ENCODE data around the gene ETS1. TPM values are rescaled to one million over a fixed set of nuclear protein-coding genes. Genes with fewer than 3 reads are reported as not detected.

Gene ETS1
- total RNA-seq, 1 donor from 2014 or later: 3.0 TPM

DNA sequence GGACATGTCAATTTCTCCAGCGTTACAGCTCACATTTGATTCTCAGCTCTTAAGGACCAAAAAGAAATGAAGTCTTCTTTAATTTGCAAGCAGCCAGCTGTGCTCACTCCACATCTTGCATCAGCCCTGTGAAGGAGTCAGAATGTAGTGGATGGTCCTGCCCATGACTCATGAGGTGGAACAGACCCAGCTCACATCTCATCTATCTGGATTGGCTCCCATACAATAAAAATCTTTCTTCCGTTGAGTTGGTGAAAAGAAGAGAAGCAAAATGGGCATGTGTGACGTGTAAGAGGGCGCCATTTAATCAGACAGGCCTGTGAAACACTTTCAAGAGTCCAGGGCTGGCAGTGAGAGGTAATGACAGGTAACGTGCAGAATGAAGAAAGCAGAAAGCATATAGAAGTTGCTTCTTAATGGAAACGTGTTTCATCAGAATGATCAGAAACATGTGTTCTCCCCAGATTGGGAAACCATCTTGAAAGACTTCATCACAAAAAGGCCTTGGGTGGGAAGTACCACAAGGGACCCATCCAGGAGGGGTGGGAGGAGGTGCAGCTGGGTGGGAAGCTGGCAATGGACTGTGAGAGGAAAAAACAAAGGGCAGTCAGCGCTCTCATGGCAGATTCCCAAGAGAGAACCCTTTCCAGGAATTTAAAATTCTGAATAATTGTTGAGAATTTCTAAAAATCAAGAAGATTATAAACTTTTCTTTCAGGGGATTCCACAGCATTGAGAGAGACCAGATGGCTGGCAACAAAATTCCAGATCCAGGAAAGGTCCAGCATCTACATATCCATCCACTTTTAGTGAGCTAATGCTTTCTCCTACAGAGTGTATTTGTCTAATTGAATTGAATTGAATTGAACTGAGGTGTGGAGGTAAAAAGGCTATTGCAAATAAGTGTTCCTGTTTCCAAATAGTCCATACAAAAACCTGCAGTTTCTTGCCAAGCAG is 57.0 kb downstream of the ETS1 start:
- Mint-ChIP-seq H3K4me3 (ENCODE audit: low read depth) (no peak overlapping the region), H3K4me1 (ENCODE audit: low read depth) (peaks cover 11% of the 10 kb centered on the region), H3K9me3 (ENCODE audit: low read depth) (no peaks in the 10 kb centered on the region), H3K27me3 (peaks cover 71% of the 10 kb centered on the region), H3K36me3 (ENCODE audit: insufficient read depth) (no peaks in the 10 kb centered on the region), H3K27ac (no peak overlapping the region)
- DNase-seq (ENCODE audit: low spot score, unreplicated experiment): no peak
- TF ChIP-seq, protein P1, sequence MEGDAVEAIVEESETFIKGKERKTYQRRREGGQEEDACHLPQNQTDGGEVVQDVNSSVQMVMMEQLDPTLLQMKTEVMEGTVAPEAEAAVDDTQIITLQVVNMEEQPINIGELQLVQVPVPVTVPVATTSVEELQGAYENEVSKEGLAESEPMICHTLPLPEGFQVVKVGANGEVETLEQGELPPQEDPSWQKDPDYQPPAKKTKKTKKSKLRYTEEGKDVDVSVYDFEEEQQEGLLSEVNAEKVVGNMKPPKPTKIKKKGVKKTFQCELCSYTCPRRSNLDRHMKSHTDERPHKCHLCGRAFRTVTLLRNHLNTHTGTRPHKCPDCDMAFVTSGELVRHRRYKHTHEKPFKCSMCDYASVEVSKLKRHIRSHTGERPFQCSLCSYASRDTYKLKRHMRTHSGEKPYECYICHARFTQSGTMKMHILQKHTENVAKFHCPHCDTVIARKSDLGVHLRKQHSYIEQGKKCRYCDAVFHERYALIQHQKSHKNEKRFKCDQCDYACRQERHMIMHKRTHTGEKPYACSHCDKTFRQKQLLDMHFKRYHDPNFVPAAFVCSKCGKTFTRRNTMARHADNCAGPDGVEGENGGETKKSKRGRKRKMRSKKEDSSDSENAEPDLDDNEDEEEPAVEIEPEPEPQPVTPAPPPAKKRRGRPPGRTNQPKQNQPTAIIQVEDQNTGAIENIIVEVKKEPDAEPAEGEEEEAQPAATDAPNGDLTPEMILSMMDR (IDR thresholded peaks at IDR 0.05; ENCODE audit: unreplicated experiment): no peak

DNA sequence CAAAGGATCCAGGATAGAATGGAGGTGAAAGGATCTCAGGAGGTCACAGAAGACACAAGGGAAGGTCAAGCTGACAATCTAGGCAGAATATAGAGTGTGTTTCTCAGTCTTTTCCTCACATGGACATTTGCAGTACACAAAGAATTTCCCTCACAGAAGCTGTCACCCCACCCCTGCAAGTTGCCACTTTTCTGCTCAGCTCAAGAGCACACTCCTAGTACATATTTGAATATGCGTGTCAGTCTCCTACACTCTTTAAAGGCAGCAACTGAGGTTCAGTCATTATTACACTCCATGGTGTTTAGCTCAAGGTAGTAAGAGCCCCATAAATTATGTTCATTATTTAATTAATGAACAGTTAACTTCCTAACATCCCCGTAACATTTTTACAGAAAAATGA is 59.1 kb downstream of the ETS1 start:
- peaks cover 80% of the 10 kb centered on the region for H3K27me3 Mint-ChIP-seq
- H3K36me3 Mint-ChIP-seq (ENCODE audit: insufficient read depth): no peaks in the 10 kb centered on the region
- no peak overlapping the region for H3K27ac Mint-ChIP-seq
- no peak for DNase-seq (ENCODE audit: low spot score, unreplicated experiment)
- no peak overlapping the region for H3K4me3 Mint-ChIP-seq (ENCODE audit: low read depth)
- peaks cover 11% of the 10 kb centered on the region for H3K4me1 Mint-ChIP-seq (ENCODE audit: low read depth)
- TF ChIP-seq, protein P1 (IDR thresholded peaks at IDR 0.05; ENCODE audit: unreplicated experiment): no peak
- no peaks in the 10 kb centered on the region for H3K9me3 Mint-ChIP-seq (ENCODE audit: low read depth)

DNA sequence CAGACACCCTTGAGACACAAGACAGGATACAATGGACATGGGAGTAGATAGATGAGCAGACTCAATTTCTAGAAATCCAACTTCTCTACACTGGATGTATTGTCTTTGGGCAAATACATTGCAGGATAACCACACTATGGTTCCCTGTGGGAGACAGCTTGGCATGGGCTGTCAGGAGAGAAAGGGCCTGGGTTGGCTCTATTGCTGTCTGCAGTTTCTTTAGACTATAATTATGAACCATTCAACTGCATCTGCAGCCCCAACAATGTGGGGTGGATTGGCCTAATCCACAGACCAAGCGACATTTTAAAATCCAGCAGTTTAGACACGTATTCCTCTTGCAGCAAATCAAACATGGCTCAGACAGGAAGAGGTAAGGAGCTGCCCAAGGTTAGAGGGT is 60.3 kb downstream of the ETS1 start:
- H3K4me3 Mint-ChIP-seq (ENCODE audit: low read depth): no peak overlapping the region
- peaks cover 77% of the 10 kb centered on the region for H3K27me3 Mint-ChIP-seq

DNA sequence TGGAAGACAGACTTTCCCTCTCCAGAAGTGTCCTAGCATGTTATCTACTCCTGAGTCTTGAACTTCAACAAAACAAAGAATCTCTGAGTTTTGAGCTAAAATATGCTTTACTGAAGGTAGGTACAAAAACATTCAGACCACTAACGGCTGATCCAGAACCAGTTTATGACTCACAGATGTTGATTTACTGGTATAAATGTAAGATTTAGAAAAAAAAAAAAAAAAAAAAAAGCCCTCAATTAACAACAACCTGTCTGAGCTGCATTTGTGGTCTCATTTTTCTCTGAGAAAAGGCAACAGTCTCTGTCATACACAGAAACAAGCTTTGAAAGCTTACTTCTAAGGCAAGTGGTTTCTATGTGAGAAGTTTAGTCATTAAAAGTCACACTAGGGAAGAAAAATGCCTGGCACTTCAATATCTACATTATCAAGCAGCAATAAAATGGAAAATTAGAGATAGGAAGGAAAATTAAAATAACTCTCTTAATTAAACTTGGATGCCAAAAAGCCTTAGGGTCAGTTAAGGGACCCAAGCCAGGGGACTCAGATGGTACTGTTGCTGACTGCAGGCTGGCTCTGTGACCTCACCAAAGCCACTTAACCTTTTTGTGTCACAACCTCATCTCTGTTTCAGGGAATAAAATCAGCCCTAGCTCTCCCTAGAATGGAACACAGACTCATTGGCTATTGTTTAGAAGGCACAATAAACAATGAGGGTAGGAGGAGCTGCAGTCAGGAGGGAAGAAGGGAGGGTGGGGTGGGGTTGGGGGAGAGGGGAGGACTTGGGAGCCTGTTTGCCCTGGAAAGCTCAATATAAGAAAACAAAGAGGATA is 61.7 kb downstream of the ETS1 start:
- peaks cover 9% of the 10 kb centered on the region for H3K4me1 Mint-ChIP-seq (ENCODE audit: low read depth)
- H3K9me3 Mint-ChIP-seq (ENCODE audit: low read depth): no peaks in the 10 kb centered on the region
- H3K27ac Mint-ChIP-seq: no peak overlapping the region
- DNase-seq (ENCODE audit: low spot score, unreplicated experiment): no peak
- peaks cover 79% of the 10 kb centered on the region for H3K27me3 Mint-ChIP-seq
- H3K4me3 Mint-ChIP-seq (ENCODE audit: low read depth): no peak overlapping the region
- TF ChIP-seq, protein P1 (IDR thresholded peaks at IDR 0.05; ENCODE audit: unreplicated experiment): no peak
- no peaks in the 10 kb centered on the region for H3K36me3 Mint-ChIP-seq (ENCODE audit: insufficient read depth)

More for the DNA sequence above, 60.3 kb downstream of the ETS1 start:
- Mint-ChIP-seq H3K9me3 (ENCODE audit: low read depth) (no peaks in the 10 kb centered on the region), H3K36me3 (ENCODE audit: insufficient read depth) (no peaks in the 10 kb centered on the region), H3K4me1 (ENCODE audit: low read depth) (peaks cover 7% of the 10 kb centered on the region), H3K27ac (no peak overlapping the region)
- DNase-seq (ENCODE audit: low spot score, unreplicated experiment): no peak
- TF ChIP-seq, protein P1 (IDR thresholded peaks at IDR 0.05; ENCODE audit: unreplicated experiment): no peak

DNA sequence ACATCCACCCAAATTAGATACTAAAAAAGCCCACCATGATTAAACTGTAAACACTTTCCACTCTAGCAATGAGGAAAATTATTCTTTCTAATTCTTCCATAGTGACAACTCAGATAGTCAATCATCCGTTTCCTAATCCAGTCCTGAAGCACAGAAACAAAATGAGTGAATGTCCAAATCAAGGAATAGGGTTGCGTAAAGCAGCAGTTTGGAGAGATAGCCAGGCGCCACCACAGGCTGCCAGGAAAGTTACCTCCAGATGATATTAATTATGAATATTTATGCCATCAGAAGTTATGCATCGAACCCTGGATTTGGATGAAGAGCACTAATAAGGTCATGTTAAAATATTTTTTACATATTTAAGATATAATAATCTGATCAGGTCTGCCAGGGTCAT is 63.2 kb downstream of the ETS1 start:
- H3K4me1 Mint-ChIP-seq (ENCODE audit: low read depth): peaks cover 14% of the 10 kb centered on the region

More for the DNA sequence above, 63.2 kb downstream of the ETS1 start:
- peaks cover 75% of the 10 kb centered on the region for H3K27me3 Mint-ChIP-seq
- H3K4me3 Mint-ChIP-seq (ENCODE audit: low read depth): no peak overlapping the region
- TF ChIP-seq, protein P1 (IDR thresholded peaks at IDR 0.05; ENCODE audit: unreplicated experiment): no peak
- no peaks in the 10 kb centered on the region for H3K36me3 Mint-ChIP-seq (ENCODE audit: insufficient read depth)
- H3K9me3 Mint-ChIP-seq (ENCODE audit: low read depth): no peaks in the 10 kb centered on the region
- no peak overlapping the region for H3K27ac Mint-ChIP-seq
- no peak for DNase-seq (ENCODE audit: low spot score, unreplicated experiment)
